Tibial artery (tissue), 4 donors: ENCODE measurements around the gene PDE3B.
"Not testable (repeated sequence)": the region's sequence is repeated elsewhere in the genome, so short reads cannot be mapped to it uniquely, and the experiment has no call there.

Experiments
- DNase-seq, 2 donors: peaks; one replicate each; pipeline ENCODE4 v3.0.0-alpha.2; 2019
- H3K27ac ChIP-seq, 2 donors: fragments of 200-600 bp; sonication (generic) in 1 of 2; 1 replicate in 1 of 2; 2 replicates in 1 of 2; pipeline ENCODE4 v1.5.1; 2018 to 2019; ENCODE audit warnings: mild to moderate bottlenecking in 1 of 2
- H3K27me3 ChIP-seq, 2 donors: fragments of 200-600 bp; sonication (generic) in 1 of 2; one replicate each; pipeline versions ENCODE4 v1.5.1 to v1.6.0; 2016 to 2019
- H3K36me3 ChIP-seq, 3 donors: fragments of 200-600 bp; sonication (generic) in 2 of 3; one replicate each; pipeline ENCODE4 v1.5.1; 2016 to 2019; ENCODE audit warnings: mild to moderate bottlenecking in 2 of 3
- H3K4me1 ChIP-seq, 4 donors: fragments of 200-600 bp; sonication (generic) in 2 of 4; 1 replicate in 3 of 4; 2 replicates in 1 of 4; pipeline ENCODE4 v1.5.1; 2016 to 2019
- H3K4me3 ChIP-seq, 2 donors: fragments of 200-600 bp; sonication (generic) in 1 of 2; 1 replicate in 1 of 2; 2 replicates in 1 of 2; pipeline ENCODE4 v1.5.1; 2018 to 2019; ENCODE audit warnings: mild to moderate bottlenecking in 2 of 2
- H3K9me3 ChIP-seq, 3 donors: fragments of 200-600 bp; sonication (generic) in 1 of 3; one replicate each; pipeline ENCODE4 v1.5.1; 2016 to 2019
- CTCF ChIP-seq, 2 experiments: fragments of 200-600 bp in 1 of 2; fragments of 450-650 bp in 1 of 2; IDR thresholded peaks; one replicate each; pipeline ENCODE4 v1.5.1; 2017 to 2019; ENCODE audit warnings: antibody characterized with exemption in 2 of 2, mild to moderate bottlenecking in 1 of 2, moderate library complexity in 1 of 2
- intact Hi-C: fragments of 100-400 bp; cut with DNase I; formaldehyde crosslinking; loops from one replicate; pipeline ENCODE4 v1.15.0; 2023; ENCODE audit warnings: low total_unique reads

PDE3B gene

GRCh38 chr11:14687943-14688627 is 44.5 kb downstream of the PDE3B start:
- intact Hi-C loops, result no loop called here
- DNase-seq, result no peak
- H3K4me3 ChIP-seq, result no peak overlapping the region
- H3K27me3 ChIP-seq, result no peaks in the 10 kb centered on the region
- H3K36me3 ChIP-seq, result no peaks in the 10 kb centered on the region
- TF ChIP-seq CTCF (IDR thresholded peaks at IDR 0.05), result no peak
- peaks cover 0 to 5% (median 0%) of the 10 kb centered on the region in 3 donors for H3K9me3 ChIP-seq
- no peak overlapping the region for H3K27ac ChIP-seq
- H3K4me1 ChIP-seq, result no peaks in the 10 kb centered on the region

GRCh38 chr11:14695656-14696055 is 52.1 kb downstream of the PDE3B start:
- DNase-seq, intact Hi-C loops, H3K27me3 ChIP-seq, H3K4me3 ChIP-seq, H3K36me3 ChIP-seq, H3K27ac ChIP-seq, H3K9me3 ChIP-seq, H3K4me1 ChIP-seq: not testable (repeated sequence)

- Histone ChIP-seq H3K9me3 (peaks cover 0 to 5% (median 0%) of the 10 kb centered on the region in 3 donors), H3K36me3 (no peaks in the 10 kb centered on the region), H3K27ac (no peak overlapping the region), H3K4me3 (no peak overlapping the region), H3K4me1 (no peaks in the 10 kb centered on the region), H3K27me3 (no peaks in the 10 kb centered on the region)
- intact Hi-C loops, result no loop called here
- TF ChIP-seq CTCF (IDR thresholded peaks at IDR 0.05), result no peak
- no peak for DNase-seq
These were observed 55.2 kb downstream of the PDE3B start for GRCh38 chr11:14698771-14699170.

GRCh38 chr11:14700593-14700992 is 57.0 kb downstream of the PDE3B start:
- Histone ChIP-seq H3K27ac (no peak overlapping the region), H3K36me3 (no peaks in the 10 kb centered on the region), H3K4me3 (no peak overlapping the region), H3K27me3 (no peaks in the 10 kb centered on the region), H3K9me3 (peaks cover 0 to 4% (median 0%) of the 10 kb centered on the region in 3 donors), H3K4me1 (no peaks in the 10 kb centered on the region)
- intact Hi-C loops, result no loop called here
- no peak for TF ChIP-seq CTCF (IDR thresholded peaks at IDR 0.05)
- no peak for DNase-seq

- H3K27me3 ChIP-seq, result no peaks in the 10 kb centered on the region
- no peak overlapping the region for H3K27ac ChIP-seq
- TF ChIP-seq CTCF (IDR thresholded peaks at IDR 0.05), result no peak
- no peak for DNase-seq
- intact Hi-C loops, result no loop called here
- H3K36me3 ChIP-seq, result no peaks in the 10 kb centered on the region
- peaks cover 0 to 6% (median 0%) of the 10 kb centered on the region in 3 donors for H3K9me3 ChIP-seq
- H3K4me3 ChIP-seq, result no peak overlapping the region
- H3K4me1 ChIP-seq, result no peaks in the 10 kb centered on the region
These were observed 59.2 kb downstream of the PDE3B start for GRCh38 chr11:14702760-14703159.

GRCh38 chr11:14703731-14704130 is 60.1 kb downstream of the PDE3B start:
- Histone ChIP-seq H3K36me3 (no peaks in the 10 kb centered on the region), H3K4me3 (no peak overlapping the region), H3K9me3 (peaks cover 0 to 9% (median 0%) of the 10 kb centered on the region in 3 donors), H3K27ac (no peak overlapping the region), H3K27me3 (no peaks in the 10 kb centered on the region), H3K4me1 (no peaks in the 10 kb centered on the region)
- no peak for DNase-seq
- no peak for TF ChIP-seq CTCF (IDR thresholded peaks at IDR 0.05)
- intact Hi-C loops, result no loop called here
